ENCODE measurements around the gene SYCP2L. TPM values are rescaled to one million over a fixed set of nuclear protein-coding genes. Genes with fewer than 3 reads are reported as not detected.

SYCP2L gene
- total and polyA plus RNA-seq, 9 of the 15 experiments (the other 6 are each of a cell fraction or from before 2014, with no cell fraction given), result 12.4 to 46.9 (median 22.0) TPM

GRCh38 chr6:10886691-10887502 lies at the start of gene SYCP2L (continued):
- TF ChIP-seq TRIM25 (IDR thresholded peaks at IDR 0.05; ENCODE audit: borderline replicate concordance) (peak; percentile 21; the same call in 1 of the 2 replicates), ZNF263 (CRISPR knock-in tag; IDR thresholded peaks at IDR 0.05; ENCODE audit: borderline replicate concordance) (no peak; the same call in 1 of the 2 replicates), BACH1 (tag; IDR thresholded peaks at IDR 0.05) (no peak), TARDBP (IDR thresholded peaks at IDR 0.05) (no peak), MEF2D (tag; conservative IDR thresholded peaks at IDR 0.05; ENCODE audit: low read depth) (no peak), NR3C1 (CRISPR knock-in tag; IDR thresholded peaks at IDR 0.05) (no peak), ZNF589 (CRISPR knock-in tag; IDR thresholded peaks at IDR 0.05; ENCODE audit: low read depth) (no peak), ZNF655 (CRISPR knock-in tag; IDR thresholded peaks at IDR 0.05) (no peak), ARNT (IDR thresholded peaks at IDR 0.05) (peak in 1 of 2 experiments; percentile 71; a peak in 2 of 4 replicates), MBD2 (IDR thresholded peaks at IDR 0.05; ENCODE audit: borderline replicate concordance, low read depth) (peak; percentile 63; the same call in 1 of the 2 replicates), BRD9 (IDR thresholded peaks at IDR 0.05; ENCODE audit: low read depth, partially characterized antibody) (peak; percentile 18), GTF3C2 (IDR thresholded peaks at IDR 0.05; ENCODE audit: borderline replicate concordance, extremely low read depth, insufficient read length) (no peak), MCM2 (IDR thresholded peaks at IDR 0.05; ENCODE audit: low read depth) (no peak), THRB (CRISPR knock-in tag; conservative IDR thresholded peaks at IDR 0.05) (no peak), RBM34 (IDR thresholded peaks at IDR 0.05; ENCODE audit: borderline replicate concordance, insufficient read depth, low read length) (no peak), ZNF696 (CRISPR knock-in tag; conservative IDR thresholded peaks at IDR 0.05) (no peak), ZNF668 (CRISPR knock-in tag; IDR thresholded peaks at IDR 0.05) (no peak), ZKSCAN3 (CRISPR knock-in tag; IDR thresholded peaks at IDR 0.05) (no peak), RBM14 (IDR thresholded peaks at IDR 0.05; ENCODE audit: borderline replicate concordance, insufficient read depth, low read depth, low read length) (no peak), ZNF311 (CRISPR knock-in tag; IDR thresholded peaks at IDR 0.05) (no peak), ZNF766 (CRISPR knock-in tag; conservative IDR thresholded peaks at IDR 0.05) (peak; percentile 82)
